Stimulated activated CD4-positive, alpha-beta T cell treated with anti-CD3 and anti-CD28 coated beads, Interleukin-15, amount 100 ng/mL, for 48 hours (primary cell): Measurements from ENCODE around the gene SNX11.

Experiments
- DNase-seq, 2 donors: peaks; one replicate each; pipeline ENCODE4 v3.0.0-alpha.2; 2020; ENCODE audit warnings: low read depth in 2 of 2

Gene SNX11

GRCh38 chr17:48095611-48096010 lies 12.0 kb upstream of the SNX11 start:
- no peak for DNase-seq

DNA sequence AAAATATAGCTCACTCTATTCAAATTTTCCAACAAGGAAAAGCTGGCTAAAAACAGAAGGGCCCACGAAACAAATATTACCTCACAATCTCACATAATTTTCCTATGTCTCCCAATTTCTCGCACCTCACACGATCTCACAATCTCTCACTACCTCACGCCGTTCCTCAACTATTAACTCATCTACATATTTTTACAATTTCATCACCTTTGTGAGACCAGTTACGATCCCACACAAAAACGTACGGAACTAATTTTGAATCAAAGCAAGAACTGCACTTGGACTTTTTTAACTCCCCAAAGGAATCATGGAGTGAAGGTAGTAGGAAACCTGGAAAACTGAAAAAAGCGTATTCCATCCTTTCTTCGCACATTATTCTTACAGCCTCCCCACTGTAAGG lies 7.4 kb upstream of the SNX11 start:
- DNase-seq = no peak

- no peak for DNase-seq
These were observed 7.0 kb upstream of the SNX11 start for GRCh38 chr17:48100591-48101011.

GRCh38 chr17:48101012-48101720 lies 6.4 kb upstream of the SNX11 start, which contains the start of gene CBX1:
TSS of gene CBX1 (minus strand) at chr17:48101478. CDS start at chr17:48077004, 24,474 bp downstream.
- DNase-seq = peak; percentile 89 to 90

GRCh38 chr17:48102043-48102750 lies 5.4 kb upstream of the SNX11 start:
- no peak for DNase-seq

DNA sequence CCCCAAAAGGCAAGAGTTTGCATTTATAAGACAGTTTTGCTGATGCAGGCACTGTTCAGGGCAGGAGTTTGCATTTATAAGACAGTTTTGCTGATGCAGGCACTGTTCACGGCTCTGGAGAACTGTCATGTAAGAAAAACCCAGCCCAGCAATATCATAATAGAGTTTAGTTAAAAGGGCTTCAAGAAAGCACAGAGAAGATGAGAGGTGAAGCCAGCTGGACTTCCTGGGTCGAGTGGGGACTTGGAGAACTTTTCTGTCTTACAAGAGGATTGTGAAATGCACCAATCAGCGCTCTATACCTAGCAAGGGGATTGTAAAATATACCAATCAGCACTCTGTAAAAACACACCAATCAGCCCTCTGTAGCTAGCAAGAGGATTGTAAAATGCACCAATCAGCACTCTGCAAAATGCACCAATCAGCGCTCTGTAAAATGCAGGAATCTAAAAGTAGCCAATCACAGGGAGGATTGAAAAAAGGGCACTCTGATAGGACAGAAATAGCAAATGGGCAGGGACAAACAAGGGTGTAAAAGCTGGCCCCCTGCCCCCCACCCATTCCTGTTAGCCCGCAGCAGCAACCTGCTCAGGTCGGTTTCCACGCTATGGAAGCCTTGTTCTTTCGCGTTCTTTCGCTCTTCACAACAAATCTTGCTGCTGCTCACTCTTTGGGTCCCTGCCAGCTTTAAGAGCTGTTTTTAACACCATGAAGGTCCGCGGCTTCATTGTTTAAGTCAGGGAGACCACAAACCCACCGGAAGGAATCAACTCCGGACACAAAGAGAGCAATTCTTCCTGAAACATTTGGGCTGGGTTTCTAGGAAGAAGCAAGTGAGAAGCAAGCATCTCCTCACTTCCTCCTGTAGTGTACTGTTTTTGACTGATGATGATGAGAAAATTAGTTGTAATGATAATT lies 4.5 kb upstream of the SNX11 start:
- DNase-seq = peak in 1 of 2 donors; percentile 21

GRCh38 chr17:48104440-48104839 lies 3.1 kb upstream of the SNX11 start:
- no peak for DNase-seq

- DNase-seq = no peak
These were observed 797 bp upstream of the SNX11 start for GRCh38 chr17:48106802-48107136.

DNA sequence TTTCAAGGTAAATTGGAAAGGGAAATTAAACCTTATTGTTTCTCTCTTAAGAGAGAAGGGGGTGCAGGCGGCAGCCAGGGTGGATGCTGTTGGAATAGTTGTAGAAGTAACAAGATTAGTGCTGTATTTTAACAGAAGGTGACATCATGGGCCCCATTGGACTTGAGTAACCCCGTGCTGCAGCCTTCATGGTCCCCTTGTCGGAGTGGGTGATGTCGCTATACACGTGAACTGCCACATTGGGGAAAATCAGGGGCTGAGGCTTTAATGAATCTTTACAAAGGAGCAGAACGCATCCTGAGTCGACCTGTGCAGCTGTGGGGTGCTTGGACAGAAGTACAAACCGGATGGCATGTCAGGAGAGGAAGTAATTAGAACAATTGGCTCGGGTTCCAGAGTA lies 3.2 kb downstream of the SNX11 start:
- DNase-seq = no peak

- DNase-seq = no peak
These were observed 4.3 kb downstream of the SNX11 start for GRCh38 chr17:48111937-48112241.

DNA sequence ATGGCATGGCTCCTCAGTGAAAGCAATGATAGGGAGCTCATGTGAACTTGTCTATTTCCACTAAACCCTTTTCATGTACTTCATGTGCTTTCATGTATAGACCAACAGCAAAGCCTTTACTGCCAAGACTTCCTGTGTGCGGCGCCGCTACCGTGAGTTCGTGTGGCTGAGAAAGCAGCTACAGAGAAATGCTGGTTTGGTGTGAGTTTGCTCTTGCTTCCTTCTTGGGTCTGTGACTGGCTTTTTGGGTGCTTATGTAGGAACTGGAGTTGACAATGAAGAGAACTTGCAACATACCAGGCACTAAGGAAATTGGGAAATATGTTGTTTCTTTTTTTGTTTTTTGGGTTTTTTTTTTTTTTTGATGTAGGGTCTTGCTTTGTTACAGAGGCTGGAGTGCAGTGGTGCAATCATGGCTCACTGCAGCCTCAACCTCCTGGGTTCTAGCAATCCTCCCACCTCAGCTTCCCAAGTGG lies 5.7 kb downstream of the SNX11 start:
- DNase-seq = no peak

DNA sequence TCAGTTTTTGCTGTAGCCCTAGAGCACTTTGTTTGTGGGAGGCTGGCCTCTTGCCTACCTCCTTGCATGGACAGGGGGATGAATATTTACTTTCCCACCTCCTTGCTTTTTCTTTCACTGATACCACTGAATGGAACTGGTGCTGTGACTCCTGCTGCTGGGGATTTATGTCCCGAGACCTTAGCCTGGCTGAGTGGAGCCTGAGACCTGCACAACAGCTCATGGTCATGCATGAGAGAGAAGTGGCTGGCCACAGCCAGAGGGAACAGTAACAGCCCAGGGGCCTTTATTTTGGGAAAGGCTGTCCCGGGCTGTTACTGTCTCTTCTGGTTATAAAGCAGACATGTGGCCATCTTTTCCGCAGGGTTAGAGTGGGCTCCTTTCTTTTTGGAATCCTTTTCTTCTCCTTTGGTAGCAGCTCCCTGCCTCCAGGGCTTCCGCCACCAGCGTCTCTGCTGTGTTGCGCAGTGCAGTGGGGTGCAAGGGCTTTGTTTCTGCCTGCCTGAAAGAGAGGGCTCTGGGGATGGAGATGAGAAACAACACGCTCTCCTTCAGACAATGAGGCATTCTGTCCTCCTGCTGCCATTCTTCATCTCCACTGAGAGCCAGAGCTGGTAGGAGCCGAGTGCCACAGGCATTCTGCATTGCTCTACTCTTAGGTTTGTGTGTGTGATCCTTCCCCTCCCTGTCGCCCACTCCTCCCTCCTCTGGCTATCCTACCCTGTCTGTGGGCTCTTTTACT lies 14.5 kb downstream of the SNX11 start:
- no peak for DNase-seq

- DNase-seq = no peak
These were observed 15.1 kb downstream of the SNX11 start for GRCh38 chr17:48122665-48123045.

GRCh38 chr17:48123111-48123510 lies 15.5 kb downstream of the SNX11 start:
- DNase-seq = no peak

DNA sequence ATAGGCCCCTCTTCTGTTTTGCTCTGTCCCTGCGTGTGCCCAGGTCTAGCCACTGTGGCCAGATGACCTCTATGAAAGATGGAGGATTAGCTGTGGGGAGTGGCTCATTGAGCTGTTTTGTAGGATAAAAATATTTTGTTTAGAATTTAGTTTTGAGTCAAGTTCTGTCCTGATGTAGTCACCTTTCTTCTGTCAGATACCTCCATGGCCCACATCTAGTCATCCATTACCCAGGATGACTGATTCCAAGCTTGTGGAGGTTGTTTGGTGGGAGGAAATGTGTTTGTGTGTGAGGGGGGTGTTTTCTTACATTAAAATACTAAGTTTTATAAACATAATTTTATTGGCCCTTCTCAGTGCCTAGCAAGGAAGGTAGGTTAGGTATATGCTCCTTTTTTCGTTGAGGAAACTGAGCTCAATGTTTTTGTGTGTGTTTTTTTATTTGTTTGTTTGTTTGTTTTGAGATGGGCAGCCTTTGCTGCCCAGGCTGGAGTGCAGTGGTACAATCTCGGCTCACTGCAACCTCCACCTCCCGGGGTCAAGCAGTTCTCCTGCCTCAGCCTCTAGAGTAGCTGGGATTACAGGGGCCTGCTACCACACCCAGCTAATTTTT lies 16.3 kb downstream of the SNX11 start:
- no peak for DNase-seq

DNA sequence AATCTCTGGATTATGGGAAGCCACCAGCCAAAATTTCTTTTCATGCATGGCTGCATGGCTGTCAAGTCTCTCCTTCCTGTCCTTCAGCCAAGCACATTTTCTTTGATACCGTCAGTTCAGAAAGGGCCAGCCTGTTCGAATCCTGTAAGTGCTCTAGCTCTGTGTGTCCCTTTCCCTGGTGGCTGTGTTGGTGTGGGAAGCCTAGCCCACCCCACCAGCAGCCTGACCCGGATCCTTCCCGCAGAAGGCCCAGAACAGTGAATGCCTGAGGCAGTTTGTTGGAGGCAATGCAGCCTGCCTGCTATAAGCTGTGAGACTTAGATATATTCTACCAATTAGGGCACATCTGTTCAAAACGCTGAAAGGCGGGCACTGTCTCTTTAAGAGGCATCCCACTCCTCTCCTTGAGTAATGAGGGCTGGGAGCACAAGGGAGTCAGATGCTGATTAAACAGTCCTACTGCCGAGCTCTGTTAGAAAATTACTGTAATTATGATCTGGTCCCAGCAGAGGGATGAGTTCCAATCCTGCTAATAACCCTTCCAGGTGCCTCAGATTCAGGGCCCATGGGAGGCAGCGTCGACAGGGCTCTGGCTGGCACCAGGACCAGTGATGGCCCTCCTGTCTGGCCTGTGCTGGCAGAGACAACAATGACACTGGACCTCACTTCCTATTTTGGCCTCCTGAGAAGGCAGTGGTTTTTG lies 18.4 kb downstream of the SNX11 start:
- no peak for DNase-seq

GRCh38 chr17:48126532-48126850 lies 18.9 kb downstream of the SNX11 start:
- DNase-seq = no peak

- no peak for DNase-seq
These were observed 19.9 kb downstream of the SNX11 start for GRCh38 chr17:48127371-48128051.

DNA sequence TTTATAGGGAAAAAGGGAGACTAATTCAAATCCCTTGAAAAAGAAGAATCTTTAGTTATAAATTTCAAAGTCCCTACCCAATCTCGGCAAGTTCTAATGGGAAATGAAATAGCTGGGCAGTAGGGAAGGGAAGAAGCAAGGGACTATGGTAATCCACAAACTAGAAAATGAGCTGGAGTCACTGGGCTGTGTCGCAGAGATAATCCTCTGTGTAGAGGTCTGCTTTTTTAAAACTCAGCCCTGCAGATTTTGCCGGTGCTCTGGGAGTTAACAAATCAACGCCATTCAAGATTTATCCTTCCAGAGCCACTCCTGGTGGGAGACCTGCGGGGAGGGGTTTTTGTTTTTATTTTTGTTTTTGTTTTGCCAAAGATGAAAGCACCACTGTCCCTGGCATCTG lies 20.8 kb downstream of the SNX11 start:
- DNase-seq = no peak

- DNase-seq = no peak
These were observed 22.4 kb downstream of the SNX11 start for GRCh38 chr17:48129981-48130380.
